Measurements from ENCODE around the gene TCEA3.
A peak's percentile ranks its signal among the peaks of the same experiment; 100 is the strongest.

The TCEA3 gene

DNA sequence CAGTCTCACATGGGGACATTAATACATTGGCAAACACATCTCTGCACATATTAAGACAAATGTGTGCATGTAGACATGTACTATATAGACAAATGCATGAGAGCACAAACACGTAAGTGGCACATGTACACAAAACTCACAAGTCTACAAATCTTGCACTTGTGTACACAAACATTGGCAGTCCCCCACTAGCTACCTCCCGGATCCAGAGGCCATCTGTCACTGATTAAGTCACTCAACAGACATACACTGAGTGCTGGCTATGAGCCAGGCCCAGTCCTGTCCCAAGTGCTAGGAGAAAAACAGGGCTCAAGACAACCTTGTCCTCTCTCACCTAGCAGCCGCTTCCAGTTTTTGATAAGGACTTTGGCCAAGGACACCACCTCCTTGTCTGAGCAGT lies 7.0 kb downstream of the TCEA3 start:
- peak; percentile 91 for DNase-seq

DNA sequence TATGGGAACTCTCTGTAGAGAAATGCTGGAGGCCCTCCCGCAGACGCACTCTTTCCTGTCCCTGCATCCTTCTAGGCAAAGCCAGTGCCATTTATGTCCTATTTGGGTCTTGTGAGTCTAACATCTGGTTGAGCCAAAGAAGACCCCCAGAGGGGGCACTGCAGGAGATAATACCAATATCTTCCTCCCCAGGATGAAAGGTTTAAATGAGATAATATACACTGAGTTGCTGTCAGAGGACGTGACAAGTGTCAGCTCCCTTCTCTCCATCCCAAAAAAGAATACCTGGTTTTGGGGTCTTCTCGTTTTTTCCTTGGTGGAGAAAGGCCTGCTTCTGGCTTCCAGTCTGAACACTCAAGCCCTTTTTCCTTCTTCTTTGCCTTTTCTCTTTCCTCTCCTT lies 7.6 kb downstream of the TCEA3 start:
- no peak for DNase-seq

DNA sequence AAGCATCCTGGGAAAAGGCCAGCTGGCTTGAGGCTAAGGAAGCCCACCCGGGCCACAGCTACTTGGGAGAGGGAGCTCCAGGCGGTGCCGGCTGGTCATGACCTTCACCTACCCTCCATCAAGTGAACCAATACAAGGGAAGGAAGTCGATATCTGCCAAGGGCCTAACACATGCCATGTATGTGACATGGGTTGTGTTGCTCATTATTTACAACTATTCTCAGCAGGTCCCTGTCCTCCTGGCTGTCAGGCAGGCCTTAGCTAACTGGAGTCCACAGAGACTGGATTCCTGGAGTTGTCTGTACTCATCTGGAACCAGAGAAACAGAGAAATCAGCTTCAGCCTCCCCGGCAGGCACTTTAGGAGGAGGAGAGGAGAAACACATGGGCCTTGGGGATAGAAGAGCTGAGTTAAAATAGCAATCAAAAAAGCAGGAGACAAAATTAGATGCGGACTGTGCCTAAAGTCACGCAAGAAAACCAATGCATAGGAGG lies 15.7 kb downstream of the TCEA3 start:
- DNase-seq, result no peak

DNA sequence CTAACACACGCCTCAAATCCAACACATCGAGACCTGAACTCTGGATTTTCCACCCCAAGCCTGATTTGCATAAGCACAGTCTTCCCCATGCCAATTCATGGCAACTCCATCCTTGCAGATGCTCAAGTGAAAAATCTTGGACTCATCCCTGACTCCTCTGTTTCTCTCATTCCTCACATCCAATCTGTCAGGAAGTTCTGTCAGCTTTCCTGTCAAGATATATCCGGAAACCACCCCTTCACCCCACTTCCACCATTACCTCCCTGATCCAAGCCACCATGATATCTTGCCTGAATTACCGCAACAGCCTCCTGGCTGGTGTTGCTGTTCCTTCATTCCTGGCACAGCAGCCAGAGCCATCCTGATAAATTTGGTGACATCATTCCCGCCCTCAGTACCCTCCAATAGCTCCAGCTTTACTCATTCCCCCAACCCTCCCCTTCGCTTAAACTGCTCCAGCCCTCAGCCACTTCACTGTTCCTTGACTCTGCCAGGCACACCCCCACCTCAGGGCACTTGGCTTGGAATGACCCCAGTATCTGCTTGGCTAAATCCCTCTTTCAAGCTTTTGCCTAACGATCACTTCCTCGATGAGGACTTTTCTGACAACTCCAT lies 17.4 kb downstream of the TCEA3 start:
- no peak for DNase-seq

DNA sequence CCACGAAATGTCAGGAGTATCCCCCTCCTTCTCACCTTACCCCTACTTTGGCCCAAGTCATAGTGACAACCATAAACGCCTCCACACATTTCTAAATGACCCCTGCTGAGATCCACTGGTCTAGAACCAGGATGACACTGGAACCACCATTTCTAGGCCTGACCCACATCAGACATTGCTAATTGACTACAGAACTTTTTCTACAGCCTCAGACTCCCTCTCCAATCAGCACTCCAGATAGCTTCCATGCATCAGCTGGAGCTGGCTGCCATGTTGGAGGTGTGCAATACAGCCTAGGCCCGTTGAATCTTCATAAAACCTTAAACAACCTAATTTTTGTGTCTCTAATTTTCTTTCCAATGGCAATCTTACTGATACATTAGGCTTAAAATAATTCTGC lies 18.6 kb downstream of the TCEA3 start:
- no peak for DNase-seq

DNA sequence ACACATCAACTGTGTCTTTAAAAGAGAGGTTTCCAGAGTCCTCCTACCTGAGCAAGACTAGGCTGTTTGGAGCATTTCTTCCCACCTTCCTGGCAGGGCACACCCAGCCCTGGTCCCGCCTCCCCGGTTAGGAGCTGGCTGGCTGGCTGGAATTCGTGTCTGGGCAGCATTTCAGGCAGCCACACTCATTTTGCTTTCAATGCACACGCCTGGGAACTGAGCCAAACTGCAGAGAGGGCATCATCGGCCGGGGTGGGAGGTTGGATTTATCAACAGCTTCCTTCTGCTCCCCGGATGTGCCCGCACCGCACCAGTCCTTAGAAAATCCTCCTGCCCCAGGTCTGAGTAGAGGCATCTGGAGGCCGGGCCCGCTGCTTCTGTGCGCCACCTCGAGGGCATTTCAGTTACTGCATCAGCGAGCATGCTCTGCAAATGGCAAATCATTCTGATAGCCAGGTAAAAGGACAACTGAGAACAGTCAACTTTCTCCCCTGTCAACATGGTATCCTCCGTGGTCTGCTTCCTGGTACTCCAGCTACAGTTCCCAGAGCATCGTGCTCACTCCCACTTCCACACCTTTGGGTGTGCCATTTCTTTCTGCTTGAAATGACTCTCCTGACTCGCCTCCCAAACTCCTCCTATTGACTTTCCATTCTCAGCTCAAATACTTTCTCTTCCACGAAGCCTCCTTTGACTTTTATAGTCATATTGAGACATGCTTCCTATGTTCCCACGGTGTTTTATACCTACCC lies 20.6 kb downstream of the TCEA3 start:
- DNase-seq, result peak; percentile 96

DNA sequence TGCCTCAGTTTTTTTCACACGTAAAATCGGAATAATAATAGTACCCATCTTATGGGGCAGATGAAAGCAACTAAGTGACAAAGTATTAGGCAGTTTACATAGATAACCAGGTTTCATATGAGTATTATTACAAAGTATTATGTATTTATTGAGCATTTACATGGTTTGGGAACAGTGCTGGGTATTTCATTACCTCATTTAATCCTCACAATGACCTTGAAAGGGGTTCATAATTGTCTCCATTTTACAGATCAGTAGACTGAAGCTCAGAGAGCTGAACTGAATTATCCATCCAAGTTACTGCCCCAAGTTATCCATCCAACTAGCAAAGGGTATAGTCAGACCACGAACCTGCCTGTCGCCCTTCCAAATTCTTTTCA lies 21.2 kb downstream of the TCEA3 start:
- no peak for DNase-seq

DNA sequence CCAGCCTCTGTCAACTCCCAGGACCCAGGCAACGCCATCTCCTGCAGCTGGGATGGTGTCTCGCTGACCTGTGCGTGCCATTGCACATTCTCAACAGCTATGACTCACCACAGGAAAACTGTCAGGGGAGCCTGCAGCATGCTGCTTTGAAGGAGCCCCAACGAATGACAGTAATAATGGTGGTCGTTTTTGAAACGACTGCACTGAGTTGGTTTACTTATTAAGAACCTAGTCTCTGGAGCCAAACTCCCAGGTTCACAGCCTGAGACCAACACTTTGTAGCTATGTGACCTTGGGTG lies 21.6 kb downstream of the TCEA3 start:
- DNase-seq, result no peak

DNA sequence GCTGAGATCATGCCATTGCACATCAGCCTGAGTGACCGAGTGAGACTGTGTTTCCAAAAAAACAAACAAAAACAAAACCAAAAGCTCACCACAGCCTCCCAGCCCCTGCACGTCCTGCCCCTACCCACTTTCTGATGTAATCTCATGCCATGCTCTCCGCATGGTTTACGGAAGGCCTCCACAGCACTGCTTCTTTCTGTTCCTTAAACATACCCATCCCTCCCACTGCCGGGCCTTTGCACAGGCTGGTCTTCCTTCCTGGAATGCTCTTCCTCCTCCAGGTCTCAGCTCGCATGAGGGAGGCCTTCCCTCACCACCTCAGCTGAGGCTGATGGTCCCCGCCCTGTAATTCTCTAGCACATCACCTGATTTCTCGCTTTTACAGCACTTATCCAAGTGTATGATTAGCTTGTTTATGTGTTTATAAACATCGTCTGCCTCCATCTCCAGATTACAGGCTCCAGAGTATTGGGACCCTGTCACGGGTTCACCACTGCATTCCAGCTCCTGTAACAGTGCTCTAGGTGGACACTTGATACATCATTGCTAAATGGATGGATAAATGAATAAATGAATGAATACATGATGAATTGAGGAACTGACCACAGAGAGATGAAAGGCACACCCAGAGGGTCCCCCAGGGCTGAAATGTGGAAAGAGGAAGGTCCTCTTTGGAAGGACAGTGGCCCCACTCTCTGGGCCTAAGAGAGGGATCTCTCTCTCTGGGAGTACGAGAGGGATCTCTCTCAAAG lies 22.1 kb downstream of the TCEA3 start:
- no peak for DNase-seq

DNA sequence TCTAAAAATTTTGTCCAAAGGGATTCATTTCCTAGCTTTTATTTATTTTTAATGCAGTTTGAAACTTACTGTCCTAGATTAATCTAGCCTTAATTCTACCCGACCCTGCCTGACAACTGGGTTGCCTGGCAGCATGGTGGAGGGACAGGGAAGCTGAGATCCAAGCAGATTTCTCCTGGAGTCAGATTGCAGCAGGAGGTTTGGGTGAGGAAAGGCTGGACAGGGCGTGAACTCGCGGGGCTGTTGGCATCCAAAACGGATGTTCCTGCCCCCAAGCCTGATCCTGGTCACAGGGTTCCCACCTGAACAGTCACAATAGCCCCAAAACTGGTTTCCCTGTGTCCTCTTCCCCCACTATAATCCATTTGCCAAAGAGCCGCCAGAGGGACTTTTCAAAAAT lies 23.2 kb downstream of the TCEA3 start:
- no peak for DNase-seq

DNA sequence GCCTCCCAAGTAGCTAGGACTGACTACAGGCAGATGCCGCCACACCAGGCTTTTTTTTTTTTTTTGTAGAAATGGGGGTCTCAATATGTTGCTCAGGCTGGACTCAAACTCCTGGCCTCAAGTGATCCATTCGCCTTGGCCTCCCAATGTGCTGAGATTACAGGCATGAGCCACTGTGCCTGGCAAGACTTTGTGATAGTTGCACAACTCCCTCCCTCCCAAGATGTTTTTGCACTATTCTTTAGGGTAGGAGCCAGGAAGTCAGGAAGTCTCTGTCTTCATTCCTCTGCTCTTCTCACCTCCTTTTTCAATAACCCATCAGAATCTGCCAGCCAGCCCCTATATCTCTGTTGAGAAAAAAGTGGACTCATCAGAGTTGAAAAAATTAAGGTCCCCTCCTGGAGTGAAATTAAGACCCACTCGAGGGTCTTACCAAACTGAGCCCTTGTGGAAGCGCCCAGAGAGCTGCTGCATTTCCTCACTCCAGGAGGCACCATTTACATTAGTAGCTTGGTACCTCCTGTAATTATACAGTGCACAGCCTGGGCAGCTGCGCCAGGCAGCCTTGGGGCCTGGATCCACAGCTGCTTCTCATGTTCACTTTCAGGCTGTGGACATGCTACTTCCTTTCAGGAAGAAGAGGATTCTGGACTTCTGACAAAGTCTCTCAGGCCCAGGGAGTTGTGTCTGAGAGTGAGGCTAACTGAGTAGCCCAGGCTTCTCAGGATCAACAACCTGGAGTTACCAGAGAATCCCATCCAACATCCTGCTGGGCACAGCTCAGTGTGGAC lies 24.0 kb downstream of the TCEA3 start:
- DNase-seq, result no peak

DNA sequence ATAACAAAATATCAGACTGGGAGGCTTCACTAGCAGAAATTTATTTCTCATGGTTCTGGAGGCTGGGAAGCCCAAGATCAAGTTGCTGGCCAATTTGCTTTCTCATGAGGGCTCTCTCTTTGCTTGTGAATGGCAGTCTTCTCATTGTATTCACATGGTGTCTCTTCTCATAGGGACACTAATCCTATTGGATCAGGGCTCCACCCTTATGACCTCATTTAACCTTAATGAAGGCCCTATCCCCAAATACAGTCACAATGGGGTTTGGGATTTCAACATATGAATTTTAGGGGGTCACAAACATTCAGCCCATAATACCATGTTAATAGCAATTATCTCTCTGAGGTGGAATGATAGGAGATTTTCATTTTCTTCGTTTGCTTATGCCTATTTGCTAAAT lies 25.3 kb downstream of the TCEA3 start:
- DNase-seq, result no peak

DNA sequence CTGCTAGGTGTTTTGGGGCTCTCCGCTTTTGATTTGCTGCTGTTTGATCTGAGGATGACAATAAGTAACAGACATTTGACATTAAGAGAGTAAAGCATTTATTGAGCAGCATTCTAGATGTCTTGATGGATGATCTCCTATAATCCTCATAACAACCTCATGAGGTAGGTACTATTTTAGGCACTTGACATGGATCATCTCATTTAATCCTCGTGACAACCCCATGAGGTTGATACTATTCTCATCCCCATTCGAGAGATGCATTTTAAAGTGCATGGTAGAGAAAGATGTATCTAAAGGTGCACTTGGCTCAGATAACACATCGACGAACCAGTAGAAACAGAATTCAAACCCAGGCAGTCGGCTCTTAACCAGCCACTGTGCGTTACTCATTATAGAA lies 26.6 kb downstream of the TCEA3 start:
- DNase-seq, result no peak

DNA sequence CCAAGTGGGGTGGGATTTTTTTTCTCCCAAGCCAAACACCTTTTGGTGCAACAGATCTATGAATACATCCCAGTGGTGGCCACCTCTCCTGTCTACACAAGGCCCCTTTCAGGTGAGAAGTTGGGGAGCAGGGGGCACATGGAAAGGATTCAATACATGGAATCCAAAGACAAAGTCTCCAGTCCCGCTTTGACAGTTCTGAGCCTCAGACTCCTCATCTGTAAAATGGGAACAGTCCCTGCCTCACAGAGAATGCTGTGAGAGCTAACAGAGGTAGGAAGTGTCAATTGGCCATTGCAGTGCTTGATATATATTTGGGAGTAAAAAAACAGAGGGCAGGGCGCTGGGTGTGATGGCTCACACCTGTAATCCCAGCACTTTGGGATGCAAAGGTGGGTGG lies 28.2 kb downstream of the TCEA3 start:
- DNase-seq, result no peak

DNA sequence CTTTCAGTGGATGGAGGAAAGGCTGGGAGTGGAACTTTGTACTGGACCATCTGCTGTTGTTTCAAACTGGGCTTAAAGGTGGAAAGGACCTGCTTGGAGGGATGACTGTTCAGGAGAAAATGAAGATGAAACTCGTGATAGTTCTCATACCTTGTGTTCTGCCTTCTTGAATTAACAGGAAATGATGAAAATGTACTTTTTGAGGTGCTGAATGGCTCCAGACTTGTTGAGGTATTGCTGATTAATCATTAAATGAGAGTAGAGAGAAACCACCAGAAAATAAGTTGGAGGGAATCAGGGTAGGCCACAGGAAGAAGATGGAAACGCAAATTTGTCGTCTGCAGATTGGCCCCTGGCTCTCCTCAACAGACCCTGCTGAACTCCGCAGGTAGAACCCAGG lies 28.7 kb downstream of the TCEA3 start:
- no peak for DNase-seq

DNA sequence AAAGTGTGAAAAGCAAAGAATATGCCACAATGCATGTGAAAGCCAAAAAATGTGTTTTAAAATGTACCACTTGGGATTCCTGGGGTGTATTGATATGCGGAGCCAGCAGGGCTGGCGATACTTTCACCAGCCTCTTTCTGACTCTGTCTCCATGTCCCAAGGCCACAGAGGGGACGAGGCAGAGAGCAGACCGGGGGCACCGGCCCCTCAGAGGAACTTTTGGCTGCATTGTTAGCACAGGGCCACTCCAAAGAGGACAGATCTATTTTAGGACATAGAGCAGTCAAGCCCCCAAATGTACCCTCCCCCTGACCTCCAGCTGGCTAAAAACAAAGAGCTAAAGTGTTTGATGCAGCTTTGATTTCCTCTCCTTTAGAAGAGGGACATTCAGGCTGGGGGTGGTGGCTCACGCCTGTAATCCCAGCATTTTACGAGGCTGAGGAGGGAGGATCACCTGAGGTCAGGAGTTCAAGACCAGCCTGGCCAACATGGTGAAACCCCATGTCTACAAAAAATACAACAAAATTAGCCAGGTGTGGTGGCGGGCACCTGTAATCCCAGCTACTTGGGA lies 29.3 kb downstream of the TCEA3 start:
- DNase-seq, result no peak

DNA sequence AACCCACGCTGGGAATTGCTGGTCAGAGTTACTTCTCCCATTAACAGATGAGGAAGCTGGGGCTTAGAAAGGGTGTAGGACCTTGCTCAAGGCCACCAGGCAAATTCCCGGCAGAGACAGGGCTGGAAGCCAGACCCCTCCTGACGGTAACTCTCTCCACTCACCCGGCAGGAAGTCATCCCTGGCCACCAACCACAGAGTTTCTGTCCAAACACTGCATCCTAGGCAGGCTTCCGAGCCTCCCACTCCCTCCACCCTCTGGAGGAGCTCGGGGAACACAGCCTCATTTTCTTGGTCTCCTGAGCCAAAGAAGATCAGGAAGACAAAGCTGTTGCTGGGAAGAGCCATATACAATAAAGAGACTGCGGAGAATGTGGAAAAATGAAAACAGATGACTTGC lies 29.9 kb downstream of the TCEA3 start:
- no peak for DNase-seq

DNA sequence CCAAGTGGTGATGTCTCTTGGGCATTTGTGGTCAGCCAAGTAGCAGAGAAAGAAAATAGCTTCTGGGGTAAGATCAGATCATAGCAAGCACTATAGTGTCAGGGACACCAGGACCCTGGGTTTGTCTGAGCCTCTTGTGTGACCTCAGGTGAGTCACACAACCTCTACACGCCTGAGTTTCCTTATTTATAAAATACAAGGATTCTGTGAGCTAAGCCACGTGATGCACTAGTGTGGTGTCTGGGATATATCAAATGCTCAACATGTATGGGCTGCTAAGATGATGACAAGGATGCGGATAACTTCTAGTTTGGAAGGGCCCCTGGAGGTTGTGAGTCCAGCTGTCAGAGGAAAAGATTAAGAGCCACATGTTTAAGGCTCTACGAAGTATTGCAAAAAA lies 30.4 kb downstream of the TCEA3 start:
- no peak for DNase-seq

DNA sequence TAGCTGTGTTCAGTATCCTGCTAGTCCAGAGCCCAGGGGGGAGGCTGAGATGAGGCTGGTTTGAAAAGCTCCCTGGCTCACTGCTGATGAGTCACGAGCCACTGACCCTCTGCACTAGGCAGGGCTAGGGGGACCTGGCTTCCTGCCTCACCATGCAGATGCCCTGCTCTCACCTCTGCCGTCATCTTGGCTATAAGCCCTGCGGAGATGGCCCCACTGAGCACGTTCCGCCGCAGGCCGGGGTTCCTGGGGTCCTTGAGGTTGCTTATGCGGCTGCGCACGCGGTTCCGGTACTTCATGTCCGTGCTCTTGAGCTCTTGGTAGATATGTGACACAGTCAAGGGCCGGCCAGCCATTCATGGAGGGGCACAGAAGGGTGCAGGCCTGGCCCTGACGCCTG lies 30.8 kb downstream of the TCEA3 start:
- no peak for DNase-seq

DNA sequence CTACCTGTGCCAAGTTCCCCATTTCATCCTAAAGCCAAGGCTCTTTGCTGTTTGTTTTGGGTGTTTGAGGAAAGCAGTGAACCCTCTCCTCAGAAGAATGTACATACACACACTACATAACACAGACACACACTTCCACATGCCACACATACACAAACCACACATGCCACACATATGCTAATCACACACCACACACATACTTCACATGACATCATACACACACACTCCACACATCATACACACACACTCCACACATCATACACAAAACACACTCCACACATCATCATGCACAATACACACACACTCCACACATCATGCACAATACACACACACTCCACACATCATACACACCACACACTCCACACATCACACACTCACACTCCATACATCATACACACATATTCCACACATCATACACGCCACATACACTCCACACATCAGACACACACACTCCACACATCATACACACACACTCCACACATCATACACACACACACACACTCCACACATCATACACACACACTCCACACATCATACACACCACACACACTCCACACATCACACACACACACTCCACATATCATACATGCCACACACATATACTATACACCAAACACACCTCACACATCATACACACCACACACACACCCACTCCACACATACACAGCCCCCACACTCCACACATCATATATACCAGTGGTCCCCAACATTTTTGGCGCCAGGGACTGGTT lies 32.3 kb downstream of the TCEA3 start:
- DNase-seq, result no peak

DNA sequence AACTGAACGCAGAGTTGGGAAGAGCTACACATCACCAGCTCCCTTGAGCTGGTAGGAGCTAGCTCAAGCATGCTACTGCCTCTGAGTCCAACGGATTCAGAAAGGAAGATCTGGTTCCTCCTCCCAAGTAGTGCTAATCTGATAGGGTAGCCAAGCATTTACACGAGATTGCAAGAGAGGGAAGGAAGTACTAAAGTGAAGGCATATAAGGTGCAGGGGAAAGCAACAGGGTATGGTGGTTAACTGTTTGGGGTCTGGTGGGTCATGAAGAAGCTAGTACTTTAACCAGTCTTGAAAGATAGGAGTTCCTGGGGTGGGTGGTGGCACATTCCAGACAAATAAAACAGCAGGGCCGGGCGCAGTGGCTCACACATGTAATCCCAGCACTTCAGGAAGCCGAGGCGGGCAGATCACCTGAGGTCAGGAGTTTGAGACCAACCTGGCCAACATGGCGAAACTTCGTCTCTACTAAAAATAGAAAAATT lies 34.7 kb downstream of the TCEA3 start:
- no peak for DNase-seq

DNA sequence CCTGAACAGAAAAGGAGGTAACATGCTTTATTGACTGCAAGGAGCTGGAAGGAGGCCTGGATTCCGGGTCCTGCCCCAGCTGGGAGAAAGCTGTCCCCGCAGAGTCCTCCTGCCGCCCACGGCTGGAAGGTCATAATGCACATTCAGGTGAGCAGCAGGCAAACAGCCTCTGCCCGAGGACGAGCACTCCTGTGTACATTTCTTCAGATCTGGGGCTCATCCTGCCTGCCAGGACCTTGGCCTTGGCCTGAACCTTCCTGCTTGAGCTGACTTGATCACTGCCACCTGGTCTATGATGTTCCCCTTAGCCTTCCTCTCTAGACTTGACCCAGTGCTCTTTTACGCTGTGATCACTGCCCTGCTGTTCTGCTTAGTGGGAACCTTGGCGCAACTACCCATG lies 37.1 kb downstream of the TCEA3 start:
- no peak for DNase-seq

Measured in NCI-H2171 (cell line).